HG02798 (cell line): ENCODE data around the gene HYAL2.

ENCODE experiments used
- ATAC-seq: cut with Tn5 transposase; IDR thresholded peaks from one replicate; pipeline ENCODE4 v1.9.1; 2021; ENCODE audit warnings: mild to moderate bottlenecking; ENCODE audit not compliant: unreplicated experiment, poor library complexity

The HYAL2 gene, protein sequence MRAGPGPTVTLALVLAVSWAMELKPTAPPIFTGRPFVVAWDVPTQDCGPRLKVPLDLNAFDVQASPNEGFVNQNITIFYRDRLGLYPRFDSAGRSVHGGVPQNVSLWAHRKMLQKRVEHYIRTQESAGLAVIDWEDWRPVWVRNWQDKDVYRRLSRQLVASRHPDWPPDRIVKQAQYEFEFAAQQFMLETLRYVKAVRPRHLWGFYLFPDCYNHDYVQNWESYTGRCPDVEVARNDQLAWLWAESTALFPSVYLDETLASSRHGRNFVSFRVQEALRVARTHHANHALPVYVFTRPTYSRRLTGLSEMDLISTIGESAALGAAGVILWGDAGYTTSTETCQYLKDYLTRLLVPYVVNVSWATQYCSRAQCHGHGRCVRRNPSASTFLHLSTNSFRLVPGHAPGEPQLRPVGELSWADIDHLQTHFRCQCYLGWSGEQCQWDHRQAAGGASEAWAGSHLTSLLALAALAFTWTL

DNA sequence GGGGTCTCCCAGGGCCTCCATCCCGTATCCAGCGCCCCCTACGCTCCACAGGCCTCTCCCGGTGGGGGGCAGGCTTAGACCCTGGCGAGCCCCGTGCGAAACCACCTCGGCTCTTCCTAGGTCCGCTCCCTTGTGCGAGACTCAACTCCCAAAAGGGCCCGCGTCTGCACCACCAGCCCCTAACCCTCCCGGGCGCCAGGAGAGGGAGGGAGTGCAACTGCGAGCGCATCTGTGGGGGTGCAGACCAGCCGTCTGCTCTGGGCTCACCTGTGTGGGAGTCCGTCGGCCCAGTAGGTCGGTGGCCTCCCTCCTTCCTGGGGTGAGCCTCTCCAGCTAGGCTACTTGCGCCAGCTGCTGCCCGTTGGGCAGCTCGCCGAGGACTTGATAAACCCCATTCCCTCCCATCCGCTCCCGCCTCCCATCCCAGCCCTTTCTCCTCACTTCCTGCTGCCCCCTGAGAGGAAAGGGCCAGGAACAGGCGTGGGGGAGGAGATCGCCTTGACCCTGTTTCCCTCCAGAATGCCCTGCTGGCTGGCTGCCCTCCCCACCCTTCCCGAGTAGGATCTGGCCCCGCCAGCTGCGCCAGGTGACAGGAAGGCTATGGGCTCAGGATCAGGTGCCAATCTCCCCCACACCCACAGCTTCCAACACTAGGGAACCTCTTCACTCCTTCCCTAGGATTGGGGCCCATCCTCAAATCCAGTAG is at the start of gene HYAL2:
TSS of gene HYAL2 (minus strand) at position 360 of the 706 bp plus-strand sequence. CDS start 2,256 bp downstream, outside the sequence.
- ATAC-seq: no peak

DNA sequence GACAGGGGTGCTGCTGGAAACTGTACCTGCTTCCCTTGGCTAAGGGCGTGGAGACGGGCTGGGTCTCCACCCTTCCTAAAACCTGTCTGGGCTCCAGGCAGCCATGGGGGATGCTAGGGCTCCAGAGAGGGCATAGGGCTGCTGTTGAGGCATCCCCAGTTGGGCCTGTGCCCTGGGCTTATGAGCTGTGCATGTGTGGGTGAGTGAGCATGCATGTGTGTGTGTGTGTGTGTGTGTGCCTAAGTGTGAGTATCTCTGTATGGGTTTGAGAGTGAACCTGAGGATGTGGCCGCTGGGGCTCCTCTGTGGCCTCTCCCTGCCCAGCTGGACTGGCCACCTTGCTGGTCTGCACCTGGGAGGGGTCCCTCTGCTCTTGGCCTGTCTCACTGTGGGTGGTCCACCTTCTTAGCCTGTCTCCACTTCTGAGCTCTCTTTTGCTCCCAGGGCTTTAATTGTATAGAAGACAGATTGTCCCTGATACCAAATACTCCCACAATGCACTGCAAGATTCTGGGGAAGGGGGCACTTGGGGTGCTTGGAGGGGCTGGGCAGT is 48.7 kb upstream of the HYAL2 start:
- ATAC-seq: no peak

DNA sequence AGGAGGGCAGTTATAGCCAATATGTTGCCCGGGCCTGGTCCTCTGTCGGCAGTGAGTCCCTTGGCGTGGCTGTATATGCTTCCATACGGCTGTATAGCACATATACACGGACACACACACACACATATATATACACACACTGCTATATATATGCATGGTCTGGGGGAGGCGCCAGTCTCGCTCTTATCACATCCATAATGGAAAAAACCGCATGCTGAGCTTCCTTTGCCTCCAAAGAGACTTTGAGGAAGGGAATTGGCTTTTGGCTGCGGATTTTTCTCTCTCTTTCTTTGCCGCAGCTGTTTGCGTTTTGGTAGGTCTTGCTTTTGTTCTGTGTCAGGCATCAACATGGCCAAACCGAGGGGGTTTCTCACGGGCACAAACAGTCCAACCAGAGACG is 48.0 kb upstream of the HYAL2 start:
- no peak for ATAC-seq

DNA sequence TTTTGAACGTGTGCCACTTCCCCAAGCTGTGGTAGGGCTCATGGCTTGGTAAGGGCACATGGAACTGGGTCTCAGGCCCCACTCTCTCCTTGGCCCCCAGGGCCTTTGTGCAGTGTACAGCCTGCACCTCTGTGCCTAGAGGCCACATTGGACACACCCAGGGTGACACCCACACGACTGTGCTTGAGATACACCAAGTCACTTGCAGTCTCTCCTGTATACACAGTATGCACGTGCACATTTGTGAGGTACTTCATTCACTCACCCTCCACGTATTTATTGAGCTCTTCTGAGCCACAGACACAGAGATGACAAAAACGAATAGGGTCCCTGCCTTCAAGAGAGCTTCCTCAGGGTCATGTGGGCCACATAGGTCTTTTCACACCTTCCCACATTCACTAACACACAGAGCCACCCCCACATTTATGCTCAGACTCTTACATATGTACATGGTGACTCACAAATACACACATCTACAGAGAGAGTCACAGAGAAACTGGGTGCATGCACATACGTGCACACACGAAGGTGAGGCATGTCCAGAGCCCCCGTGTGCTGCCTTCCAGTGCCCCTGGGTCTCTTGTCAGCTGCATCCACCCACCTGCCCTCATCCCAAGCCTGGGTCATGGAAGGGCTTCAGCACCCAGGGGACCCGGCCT is 46.6 kb upstream of the HYAL2 start:
- ATAC-seq: no peak

DNA sequence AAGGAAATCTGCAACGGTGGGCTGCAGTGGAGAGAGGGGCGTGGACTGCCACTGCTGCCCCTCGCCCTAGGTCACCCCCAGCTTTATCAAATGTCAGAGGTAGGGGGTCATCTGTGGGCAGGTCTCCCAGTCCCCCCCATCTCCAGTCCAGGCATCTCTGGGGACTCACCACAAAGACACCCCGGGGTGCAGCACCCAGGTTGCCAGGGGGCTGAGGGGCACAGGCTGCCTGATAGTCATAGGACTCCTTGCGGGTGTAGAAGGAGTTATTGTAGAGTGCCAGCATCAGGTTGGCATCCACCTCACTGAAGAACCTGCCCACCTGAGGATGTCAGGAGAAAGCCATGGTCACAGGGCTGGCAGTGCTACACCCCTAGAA is 43.3 kb upstream of the HYAL2 start:
- no peak for ATAC-seq

DNA sequence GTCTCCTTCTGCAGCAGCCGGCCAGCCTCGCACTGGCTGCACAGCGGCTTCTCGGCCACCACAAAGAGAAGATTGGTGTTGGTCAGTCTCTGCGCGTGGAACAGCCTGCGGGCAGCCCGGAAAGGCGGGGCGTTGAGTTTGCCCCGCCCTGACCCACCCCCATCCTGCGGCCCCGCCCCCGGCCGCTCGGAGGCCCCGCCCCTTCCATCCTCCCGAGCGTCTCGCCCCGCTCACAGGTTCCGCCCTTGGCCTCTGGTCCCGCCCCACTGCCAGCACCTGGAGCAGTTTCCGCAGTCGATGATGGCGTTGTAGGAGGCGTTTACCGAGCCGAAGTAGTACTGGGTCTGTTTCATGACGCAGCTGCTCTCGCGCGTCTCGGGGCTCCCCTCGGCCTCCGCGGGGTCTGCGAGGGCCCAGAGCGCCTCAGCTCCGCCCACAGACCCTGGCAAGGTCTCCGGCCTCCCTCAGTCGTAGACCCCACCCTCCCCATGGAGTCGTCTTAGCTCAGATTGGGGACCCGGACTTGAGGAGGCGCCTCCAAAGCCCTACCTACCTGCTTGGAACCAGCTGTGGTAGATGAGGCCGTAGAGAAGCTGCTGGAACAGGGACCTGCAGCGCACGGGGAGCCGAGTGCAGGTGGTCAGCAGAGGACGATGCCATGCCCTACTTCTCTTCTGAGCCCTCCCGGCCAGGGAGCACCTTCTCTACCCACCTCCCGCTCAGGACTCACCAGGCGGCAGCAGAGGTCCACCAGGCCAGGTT is 42.7 kb upstream of the HYAL2 start:
- peak; percentile 83 for ATAC-seq

DNA sequence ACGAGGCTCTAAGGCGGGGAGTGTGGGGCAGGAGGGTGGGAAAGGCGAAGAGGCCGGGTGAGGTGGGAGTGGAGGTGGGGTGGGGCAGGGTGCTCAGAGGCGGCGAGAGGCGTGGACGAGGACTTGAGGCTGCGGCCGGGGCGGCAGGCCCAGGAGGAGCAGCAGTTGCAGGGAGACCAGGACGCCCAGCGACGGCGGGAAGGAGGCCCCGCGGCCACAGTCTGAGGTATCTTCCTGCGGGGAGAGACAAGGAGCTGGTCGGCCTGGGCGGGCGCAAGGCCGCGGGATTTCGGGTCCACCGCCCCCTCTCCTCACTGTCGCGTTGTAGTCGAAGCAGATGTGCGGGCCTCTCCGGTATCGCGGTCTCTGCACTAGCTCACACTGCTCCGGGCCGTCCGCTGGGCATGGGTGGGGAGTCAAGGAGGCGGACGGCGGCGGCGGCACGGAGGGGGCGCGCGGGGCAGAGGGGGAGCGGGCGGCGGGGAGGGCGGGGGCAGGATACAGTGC is 42.1 kb upstream of the HYAL2 start:
- ATAC-seq: no peak

DNA sequence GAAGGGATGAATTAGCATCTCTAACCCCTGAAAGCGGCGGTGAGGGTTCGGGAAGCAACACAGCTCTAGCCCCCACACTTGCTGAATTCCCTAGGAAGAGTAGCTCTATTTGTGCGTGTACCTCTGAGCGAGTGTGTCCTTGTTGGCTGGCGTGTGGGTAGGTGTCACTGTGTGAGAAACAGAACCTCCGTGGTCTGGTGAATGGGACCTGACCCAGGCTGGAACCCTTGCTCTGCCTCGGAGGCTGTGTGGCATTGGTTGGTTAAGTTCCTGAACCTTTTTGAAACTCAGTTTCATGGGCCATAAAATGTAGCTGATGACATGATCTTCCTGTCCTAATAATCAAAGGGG is 37.2 kb upstream of the HYAL2 start:
- peak; percentile 16 for ATAC-seq

DNA sequence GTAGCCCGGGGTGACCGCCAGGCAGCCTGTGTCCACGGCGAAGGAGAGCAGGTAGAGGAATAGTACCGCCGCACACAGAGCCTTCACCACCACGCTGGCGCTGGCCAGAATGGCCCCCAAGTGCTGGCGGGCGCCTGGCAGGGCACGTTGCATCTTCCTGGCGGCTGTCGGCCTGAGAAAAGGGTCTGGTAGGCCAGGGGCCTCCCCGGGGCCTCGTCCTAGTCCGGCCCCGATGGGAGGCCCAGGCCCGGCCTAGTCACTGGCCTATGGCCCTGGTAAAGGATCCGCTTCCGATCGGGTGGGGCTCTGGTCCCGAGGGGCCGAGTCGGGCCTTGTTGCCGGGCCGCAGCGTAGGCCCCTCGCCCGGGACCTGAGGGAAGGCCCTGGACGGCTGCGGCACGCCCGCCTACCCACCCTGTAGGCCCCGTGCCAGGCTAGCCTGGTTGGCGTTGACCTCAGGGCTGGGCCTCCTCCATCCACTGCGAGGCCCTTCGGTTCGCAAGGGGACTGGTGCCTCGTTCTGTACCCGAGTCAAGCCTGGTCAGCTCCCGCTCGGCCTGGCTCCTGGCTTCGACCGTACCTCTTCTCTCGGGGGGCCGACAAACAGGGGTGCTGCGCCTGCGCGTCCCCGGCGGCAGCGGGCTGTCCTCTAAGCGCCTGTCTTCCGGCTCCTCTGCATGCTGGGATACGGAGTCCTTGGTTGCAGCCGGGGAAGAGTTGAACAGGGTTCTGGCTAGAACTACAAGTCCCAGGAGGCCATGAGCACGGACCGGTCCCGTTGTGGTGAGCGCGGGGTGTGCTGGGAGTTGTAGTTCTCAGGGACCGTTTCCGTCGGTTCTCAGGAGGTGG is 36.6 kb upstream of the HYAL2 start, which contains the start of gene TMEM115:
TSS of gene TMEM115 (minus strand) at position 611 of the 849 bp plus-strand sequence. CDS start at position 153, 458 bp downstream.
- ATAC-seq: peak; percentile 99

DNA sequence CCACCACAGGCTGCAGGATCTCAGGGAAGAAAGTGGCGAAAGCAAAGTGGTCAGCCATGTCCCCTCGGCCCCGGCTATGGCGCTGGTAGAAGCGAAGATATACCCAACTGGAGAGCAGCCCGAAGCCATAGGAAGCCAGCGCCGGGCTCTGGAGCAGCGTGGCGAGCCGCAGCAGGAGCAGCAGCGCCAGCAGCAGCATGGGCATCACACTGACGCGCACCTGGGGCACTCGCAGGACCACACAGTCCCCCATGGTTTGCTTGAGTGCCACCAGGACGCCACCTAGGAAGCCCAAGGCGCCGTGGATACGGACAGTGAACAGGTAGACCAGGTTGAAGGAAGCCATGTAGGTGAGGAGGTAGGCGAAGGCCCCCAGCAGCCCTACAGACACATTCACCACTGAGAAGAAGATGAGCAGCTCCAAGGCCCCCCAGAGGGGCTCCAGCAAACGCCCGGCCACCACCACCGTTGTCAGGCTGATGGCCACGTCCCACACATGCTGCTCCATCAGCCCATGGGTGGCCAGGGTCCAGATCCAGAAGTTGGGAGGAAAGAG is 35.9 kb upstream of the HYAL2 start:
- ATAC-seq: no peak

DNA sequence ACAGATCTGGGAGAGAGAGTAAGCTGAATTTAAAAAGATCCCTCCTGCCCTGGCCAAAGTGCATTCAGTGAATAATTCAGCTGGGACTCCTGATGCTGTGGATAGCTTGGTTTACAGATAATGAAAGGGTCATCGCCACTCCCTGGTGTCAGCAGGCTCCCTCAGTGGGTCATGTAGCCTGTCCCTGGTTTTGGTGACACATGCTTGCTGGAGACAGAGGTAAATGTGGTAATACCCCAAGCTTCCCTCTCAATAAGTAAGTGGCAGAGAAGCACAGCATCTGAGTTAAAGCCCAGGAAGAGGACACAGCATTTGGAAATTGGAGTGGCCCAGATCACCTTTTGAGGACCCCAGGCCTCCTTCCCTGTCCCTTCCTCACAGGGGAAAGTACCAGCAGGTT is 34.9 kb upstream of the HYAL2 start:
- ATAC-seq: no peak

DNA sequence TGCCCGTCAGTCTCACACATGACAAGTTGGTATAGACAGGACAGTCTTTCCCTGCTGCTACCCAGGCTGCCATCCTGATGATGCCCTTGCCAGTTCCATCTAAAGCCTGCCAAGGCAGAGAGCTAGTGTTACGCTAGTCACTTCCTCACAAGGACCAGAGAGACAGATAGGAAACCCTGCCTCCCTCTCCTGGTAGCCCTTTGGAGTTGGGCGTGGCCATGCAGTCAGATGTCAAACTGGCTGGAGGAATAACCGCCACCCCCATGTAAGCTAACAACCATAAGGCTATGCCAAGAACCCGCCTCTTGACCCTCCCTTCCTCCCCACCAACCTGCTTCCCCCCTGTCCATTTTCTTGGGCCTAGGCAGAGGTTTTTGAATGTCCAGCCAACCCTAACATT is 34.0 kb upstream of the HYAL2 start:
- ATAC-seq: no peak

DNA sequence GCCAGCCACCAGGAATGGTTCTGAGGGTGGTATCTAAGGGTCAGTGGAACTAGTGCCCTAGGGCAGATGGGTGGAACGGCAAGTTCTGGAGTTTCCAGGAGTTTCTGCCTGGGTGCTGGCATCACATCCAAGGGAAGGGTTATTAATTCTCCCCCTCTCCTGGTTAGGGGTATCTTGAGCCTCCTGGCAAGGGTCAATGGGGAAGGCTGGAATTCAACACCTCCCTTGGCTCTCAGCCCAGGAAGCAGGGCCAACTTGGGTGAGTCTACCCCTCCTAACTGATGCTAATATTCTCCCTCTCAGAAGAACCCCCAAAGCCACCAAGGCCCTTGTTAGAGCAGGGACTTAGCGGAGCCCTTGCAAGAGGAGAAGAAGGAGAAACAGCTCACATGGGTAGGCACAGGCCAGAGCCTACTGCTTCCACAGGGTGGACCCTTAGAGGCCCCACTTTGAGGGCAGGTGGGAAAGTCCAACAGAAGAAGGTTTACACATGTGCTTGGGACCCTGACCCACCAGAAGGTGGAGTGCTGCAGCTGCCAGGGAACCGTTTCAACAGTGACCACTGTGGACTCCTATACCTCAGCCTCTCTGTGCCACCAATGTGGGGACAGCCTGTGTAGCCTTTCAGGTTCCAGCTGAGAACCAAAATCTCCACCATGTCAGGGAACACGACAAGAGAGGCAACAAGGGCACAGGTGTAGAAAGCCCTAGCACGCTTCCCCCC is 33.4 kb upstream of the HYAL2 start:
- ATAC-seq: no peak

DNA sequence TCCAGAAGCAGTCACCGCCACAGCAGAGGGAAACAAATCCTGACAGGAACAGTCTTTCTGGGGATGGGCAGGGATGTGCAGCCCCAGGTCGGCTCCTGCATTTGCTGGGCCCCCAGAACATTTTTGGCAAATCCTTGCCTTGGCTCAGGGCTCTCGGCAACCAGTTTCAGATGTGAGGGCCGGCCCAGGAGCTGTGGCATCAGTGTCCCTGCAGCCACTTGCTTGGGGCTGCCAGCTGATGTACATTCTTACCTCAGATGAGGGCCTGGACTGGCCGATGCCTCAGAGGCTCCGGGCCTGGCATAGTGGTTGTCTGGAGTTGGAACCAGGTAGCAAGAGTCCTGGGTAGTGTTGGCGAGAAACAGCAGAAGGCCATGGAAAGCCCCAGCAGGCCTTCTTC is 32.3 kb upstream of the HYAL2 start:
- no peak for ATAC-seq

DNA sequence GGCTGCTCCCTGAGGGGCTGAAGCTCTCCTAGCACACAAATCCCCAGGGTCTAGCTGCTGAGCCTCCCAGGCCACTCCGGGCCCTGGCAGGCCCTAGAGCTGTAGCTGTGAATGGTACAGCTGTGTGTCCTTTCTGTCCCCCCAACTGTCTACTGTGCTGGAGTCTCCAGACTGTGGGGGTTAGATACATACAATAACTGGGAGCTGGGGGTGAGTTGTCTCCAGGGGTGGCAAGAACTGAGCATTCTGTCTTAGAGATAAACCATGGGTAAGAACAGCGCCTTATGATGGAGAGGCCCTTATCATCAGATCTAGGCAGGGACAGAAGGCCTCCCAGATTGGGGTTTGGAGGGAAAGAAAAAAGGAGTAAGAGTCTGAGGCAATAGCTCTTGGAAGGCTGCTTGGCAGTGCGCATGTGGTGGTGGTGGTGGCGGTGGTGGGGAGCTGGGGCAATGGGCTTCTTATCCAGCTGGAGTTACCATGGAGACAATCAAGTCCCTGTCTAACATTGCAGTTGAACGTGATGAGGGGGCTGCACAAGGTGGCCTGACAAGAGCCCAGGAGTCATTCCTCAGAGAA is 31.7 kb upstream of the HYAL2 start:
- ATAC-seq: no peak

DNA sequence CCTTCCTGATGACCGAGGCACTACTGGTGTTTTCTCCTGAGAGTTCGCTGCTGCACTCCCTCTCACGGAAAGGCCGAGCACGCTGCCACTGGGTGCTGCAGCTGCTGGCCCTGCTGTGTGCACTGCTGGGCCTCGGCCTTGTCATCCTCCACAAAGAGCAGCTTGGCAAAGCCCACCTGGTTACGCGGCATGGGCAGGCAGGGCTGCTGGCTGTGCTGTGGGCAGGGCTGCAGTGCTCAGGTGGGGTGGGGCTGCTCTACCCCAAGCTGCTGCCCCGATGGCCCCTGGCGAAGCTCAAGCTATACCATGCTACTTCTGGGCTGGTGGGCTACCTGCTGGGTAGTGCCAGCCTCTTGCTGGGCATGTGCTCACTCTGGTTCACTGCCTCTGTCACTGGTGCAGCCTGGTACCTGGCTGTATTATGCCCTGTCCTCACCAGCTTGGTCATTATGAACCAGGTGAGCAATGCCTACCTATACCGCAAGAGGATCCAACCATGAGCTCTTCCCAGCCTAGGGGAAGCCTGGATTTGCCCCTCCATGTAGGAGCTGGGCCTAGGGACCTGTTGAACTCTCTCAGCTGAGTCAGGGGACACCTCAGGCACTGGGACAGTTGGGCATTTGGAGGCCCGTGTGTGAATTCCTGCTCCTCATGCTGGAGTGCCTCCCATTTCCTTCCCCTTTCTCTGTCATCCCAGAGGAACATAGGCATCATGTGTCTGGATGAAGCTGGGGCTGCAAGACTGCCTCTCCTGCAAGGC is 30.9 kb upstream of the HYAL2 start:
- no peak for ATAC-seq

DNA sequence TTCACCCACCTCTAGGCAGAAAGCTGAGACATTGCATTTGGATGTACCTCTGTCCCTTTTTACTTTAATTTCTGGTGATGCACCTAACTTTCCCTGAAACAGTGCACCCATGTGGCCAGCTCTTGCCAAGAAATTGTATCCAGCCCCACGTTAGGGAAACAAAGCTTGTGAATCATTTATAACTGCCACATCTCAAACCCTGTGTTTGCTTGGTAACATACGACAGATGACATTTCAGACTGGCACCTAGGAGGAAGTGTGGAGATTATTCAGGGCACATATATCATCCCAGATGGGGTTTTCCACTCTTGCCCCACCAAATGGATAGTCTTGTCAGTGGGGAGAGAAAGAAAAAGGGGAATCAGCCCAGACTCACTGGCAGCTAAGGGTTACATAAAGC is 30.2 kb upstream of the HYAL2 start:
- ATAC-seq: no peak
